Measurements from ENCODE around the gene USP24.

DNA sequence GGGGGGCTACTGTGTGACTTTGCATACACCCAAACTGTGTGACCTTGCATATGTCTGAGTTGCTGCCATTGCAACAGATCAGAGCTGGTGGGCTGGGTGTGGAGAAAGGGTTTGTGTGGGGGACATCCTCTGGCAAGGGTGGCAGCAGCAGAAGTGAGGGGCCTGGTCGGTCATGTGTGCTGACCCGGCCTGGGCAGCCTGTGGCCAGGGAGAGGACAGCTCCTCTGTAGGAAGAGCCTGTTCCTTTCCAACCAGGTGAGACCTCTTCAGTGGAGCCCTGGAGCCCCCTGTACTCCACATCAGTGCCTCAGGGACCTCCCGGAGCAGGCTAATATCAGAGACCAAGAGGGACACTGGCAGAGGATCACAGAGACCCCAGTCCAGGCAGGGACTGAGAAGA lies 167.6 kb downstream of the USP24 start:
- TF ChIP-seq, protein P1, sequence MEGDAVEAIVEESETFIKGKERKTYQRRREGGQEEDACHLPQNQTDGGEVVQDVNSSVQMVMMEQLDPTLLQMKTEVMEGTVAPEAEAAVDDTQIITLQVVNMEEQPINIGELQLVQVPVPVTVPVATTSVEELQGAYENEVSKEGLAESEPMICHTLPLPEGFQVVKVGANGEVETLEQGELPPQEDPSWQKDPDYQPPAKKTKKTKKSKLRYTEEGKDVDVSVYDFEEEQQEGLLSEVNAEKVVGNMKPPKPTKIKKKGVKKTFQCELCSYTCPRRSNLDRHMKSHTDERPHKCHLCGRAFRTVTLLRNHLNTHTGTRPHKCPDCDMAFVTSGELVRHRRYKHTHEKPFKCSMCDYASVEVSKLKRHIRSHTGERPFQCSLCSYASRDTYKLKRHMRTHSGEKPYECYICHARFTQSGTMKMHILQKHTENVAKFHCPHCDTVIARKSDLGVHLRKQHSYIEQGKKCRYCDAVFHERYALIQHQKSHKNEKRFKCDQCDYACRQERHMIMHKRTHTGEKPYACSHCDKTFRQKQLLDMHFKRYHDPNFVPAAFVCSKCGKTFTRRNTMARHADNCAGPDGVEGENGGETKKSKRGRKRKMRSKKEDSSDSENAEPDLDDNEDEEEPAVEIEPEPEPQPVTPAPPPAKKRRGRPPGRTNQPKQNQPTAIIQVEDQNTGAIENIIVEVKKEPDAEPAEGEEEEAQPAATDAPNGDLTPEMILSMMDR (IDR thresholded peaks at IDR 0.05): no peak
- TF ChIP-seq FOXJ3 (CRISPR knock-in tag; IDR thresholded peaks at IDR 0.05; ENCODE audit: borderline replicate concordance) (no peak), SP1 (CRISPR knock-in tag; conservative IDR thresholded peaks at IDR 0.05) (no peak), CREM (CRISPR knock-in tag; IDR thresholded peaks at IDR 0.05) (no peak), TCF7 (CRISPR knock-in tag; IDR thresholded peaks at IDR 0.05; ENCODE audit: low read depth) (no peak), ELF4 (CRISPR knock-in tag; IDR thresholded peaks at IDR 0.05; ENCODE audit: low read depth) (no peak), RORB (CRISPR knock-in tag; IDR thresholded peaks at IDR 0.05) (no peak)
- TF ChIP-seq, protein P2, sequence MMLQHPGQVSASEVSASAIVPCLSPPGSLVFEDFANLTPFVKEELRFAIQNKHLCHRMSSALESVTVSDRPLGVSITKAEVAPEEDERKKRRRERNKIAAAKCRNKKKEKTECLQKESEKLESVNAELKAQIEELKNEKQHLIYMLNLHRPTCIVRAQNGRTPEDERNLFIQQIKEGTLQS (CRISPR knock-in tag; conservative IDR thresholded peaks at IDR 0.05): no peak
- TF ChIP-seq, protein P3, sequence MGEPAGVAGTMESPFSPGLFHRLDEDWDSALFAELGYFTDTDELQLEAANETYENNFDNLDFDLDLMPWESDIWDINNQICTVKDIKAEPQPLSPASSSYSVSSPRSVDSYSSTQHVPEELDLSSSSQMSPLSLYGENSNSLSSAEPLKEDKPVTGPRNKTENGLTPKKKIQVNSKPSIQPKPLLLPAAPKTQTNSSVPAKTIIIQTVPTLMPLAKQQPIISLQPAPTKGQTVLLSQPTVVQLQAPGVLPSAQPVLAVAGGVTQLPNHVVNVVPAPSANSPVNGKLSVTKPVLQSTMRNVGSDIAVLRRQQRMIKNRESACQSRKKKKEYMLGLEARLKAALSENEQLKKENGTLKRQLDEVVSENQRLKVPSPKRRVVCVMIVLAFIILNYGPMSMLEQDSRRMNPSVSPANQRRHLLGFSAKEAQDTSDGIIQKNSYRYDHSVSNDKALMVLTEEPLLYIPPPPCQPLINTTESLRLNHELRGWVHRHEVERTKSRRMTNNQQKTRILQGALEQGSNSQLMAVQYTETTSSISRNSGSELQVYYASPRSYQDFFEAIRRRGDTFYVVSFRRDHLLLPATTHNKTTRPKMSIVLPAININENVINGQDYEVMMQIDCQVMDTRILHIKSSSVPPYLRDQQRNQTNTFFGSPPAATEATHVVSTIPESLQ (CRISPR knock-in tag; IDR thresholded peaks at IDR 0.05): no peak
- TF ChIP-seq, protein P4, sequence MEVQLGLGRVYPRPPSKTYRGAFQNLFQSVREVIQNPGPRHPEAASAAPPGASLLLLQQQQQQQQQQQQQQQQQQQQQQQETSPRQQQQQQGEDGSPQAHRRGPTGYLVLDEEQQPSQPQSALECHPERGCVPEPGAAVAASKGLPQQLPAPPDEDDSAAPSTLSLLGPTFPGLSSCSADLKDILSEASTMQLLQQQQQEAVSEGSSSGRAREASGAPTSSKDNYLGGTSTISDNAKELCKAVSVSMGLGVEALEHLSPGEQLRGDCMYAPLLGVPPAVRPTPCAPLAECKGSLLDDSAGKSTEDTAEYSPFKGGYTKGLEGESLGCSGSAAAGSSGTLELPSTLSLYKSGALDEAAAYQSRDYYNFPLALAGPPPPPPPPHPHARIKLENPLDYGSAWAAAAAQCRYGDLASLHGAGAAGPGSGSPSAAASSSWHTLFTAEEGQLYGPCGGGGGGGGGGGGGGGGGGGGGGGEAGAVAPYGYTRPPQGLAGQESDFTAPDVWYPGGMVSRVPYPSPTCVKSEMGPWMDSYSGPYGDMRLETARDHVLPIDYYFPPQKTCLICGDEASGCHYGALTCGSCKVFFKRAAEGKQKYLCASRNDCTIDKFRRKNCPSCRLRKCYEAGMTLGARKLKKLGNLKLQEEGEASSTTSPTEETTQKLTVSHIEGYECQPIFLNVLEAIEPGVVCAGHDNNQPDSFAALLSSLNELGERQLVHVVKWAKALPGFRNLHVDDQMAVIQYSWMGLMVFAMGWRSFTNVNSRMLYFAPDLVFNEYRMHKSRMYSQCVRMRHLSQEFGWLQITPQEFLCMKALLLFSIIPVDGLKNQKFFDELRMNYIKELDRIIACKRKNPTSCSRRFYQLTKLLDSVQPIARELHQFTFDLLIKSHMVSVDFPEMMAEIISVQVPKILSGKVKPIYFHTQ (CRISPR knock-in tag; IDR thresholded peaks at IDR 0.05): no peak
- TF ChIP-seq, protein P5, sequence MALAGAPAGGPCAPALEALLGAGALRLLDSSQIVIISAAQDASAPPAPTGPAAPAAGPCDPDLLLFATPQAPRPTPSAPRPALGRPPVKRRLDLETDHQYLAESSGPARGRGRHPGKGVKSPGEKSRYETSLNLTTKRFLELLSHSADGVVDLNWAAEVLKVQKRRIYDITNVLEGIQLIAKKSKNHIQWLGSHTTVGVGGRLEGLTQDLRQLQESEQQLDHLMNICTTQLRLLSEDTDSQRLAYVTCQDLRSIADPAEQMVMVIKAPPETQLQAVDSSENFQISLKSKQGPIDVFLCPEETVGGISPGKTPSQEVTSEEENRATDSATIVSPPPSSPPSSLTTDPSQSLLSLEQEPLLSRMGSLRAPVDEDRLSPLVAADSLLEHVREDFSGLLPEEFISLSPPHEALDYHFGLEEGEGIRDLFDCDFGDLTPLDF (CRISPR knock-in tag; IDR thresholded peaks at IDR 0.05): no peak
- TF ChIP-seq, protein P6, sequence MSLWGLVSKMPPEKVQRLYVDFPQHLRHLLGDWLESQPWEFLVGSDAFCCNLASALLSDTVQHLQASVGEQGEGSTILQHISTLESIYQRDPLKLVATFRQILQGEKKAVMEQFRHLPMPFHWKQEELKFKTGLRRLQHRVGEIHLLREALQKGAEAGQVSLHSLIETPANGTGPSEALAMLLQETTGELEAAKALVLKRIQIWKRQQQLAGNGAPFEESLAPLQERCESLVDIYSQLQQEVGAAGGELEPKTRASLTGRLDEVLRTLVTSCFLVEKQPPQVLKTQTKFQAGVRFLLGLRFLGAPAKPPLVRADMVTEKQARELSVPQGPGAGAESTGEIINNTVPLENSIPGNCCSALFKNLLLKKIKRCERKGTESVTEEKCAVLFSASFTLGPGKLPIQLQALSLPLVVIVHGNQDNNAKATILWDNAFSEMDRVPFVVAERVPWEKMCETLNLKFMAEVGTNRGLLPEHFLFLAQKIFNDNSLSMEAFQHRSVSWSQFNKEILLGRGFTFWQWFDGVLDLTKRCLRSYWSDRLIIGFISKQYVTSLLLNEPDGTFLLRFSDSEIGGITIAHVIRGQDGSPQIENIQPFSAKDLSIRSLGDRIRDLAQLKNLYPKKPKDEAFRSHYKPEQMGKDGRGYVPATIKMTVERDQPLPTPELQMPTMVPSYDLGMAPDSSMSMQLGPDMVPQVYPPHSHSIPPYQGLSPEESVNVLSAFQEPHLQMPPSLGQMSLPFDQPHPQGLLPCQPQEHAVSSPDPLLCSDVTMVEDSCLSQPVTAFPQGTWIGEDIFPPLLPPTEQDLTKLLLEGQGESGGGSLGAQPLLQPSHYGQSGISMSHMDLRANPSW (CRISPR knock-in tag; conservative IDR thresholded peaks at IDR 0.05; ENCODE audit: low read depth): no peak
- TF ChIP-seq, protein P7, sequence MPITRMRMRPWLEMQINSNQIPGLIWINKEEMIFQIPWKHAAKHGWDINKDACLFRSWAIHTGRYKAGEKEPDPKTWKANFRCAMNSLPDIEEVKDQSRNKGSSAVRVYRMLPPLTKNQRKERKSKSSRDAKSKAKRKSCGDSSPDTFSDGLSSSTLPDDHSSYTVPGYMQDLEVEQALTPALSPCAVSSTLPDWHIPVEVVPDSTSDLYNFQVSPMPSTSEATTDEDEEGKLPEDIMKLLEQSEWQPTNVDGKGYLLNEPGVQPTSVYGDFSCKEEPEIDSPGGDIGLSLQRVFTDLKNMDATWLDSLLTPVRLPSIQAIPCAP (CRISPR knock-in tag; IDR thresholded peaks at IDR 0.05): no peak
